Transverse colon (tissue), 4 donors: ENCODE results near the gene RABEP1.

ENCODE experiments used
- CTCF ChIP-seq, 5 experiments: fragments of 200-600 bp in 3 of 5; fragments of 450-650 bp in 2 of 5; sonication (generic) in 3 of 5; IDR thresholded peaks; 1 replicate in 2 of 5; 2 replicates in 3 of 5; pipeline ENCODE4 v1.5.1; 2016 to 2017; ENCODE audit warnings: antibody characterized with exemption in 5 of 5, inconsistent platforms in 3 of 5, mild to moderate bottlenecking in 2 of 5, moderate library complexity in 1 of 5
- POLR2A ChIP-seq: fragments of 450-650 bp; IDR thresholded peaks from one replicate; pipeline ENCODE4 v1.6.1; 2016; ENCODE audit warnings: antibody characterized with exemption, mild to moderate bottlenecking, moderate library complexity
- POLR2AphosphoS5 ChIP-seq, 3 donors: sonication (generic); formaldehyde crosslinking; IDR thresholded peaks; one replicate each; pipeline ENCODE4 v1.6.1; 2016; ENCODE audit warnings: antibody characterized with exemption in 3 of 3

DNA sequence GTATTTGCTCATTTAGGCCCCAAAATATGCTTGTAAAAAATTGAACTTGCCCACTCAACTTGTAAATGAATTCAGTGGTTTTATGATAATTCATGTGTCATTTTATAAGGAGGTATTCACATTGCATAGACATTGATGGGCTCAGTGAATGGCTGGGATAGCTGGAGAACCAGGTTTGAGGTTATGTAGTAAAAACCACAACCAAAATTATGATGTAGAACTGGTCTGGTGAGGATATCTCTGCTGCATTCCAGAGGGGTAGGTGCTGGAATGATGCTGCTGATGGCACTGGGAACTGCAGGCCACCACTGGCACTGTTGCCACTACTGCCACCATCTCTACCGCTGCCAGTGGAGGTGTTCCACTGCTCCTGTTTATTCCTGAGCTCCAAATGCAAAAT lies 21.5 kb upstream of the RABEP1 start:
- TF ChIP-seq POLR2AphosphoS5 (IDR thresholded peaks at IDR 0.05) = no peak
- no peak for TF ChIP-seq CTCF (IDR thresholded peaks at IDR 0.05)
- no peak for TF ChIP-seq POLR2A
